SH-SY5Y (cell line): ENCODE results near the gene STMP1.

Experiments used
- GATA2 ChIP-seq: IDR thresholded peaks from 2 replicates; pipeline ENCODE4 v1.6.1; 2011; ENCODE audit warnings: mild to moderate bottlenecking, low read depth, low read length
- GATA3 ChIP-seq: IDR thresholded peaks from 2 replicates; pipeline ENCODE4 v1.6.1; 2011; ENCODE audit warnings: low read depth, mild to moderate bottlenecking, low read length, moderate library complexity

GRCh38 chr7:135672560-135673359 is 10.4 kb downstream of the STMP1 start:
- TF ChIP-seq GATA2 (no peak), GATA3 (no peak)
